OCI-LY3 (cell line): ENCODE data around the gene CCDC24.

Source experiments
- CTCF ChIP-seq: fragments of 200-600, 300-600 bp; sonication (generic); IDR thresholded peaks from 2 replicates; pipeline ENCODE4 v1.5.1; 2014; ENCODE audit warnings: antibody characterized with exemption, low read length, low read depth
- EZH2phosphoT487 ChIP-seq: fragments of 200-600 bp; shearing (Covaris generic); IDR thresholded peaks from 2 replicates; pipeline ENCODE4 v1.6.1; 2018; ENCODE audit warnings: antibody characterized with exemption, mixed run types, low read depth

DNA sequence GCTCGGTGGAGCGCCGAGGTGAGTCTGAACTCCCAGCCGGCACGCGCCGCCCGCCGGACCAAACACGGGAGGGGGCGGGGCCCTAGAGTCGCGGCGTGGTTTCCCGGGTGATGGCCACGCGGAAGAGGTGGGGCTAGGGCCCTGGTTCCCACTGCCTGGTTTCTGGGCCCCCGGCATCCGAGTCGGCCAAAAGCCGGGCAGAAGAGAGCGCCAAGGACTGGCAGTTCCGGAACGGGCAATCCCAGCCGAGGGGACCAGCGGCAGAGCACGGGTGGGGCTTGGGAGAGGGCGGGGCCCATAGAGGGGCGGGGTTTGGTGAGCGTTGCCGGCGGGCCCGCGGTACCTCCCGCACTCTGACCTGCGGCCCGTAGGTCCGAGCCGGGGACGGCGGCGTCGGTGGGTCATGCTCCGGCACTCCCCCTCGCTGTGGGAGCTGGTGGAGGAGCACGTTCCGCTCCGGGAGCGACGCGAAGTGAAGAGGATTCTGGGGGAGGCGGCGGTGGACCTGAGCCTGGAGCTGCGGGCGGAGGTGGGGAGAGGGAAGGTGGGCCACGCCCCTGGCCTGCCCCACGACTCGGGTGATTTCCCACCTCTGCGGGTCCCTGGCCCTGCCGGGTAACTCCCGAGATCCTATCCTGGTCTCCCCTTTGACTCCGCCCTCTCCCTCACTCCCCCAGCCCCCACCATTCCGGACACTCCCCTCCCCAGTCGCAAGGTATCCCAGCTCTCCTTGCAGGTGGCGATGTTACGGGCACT, at the start of gene CCDC24:
- TF ChIP-seq CTCF (no peak), EZH2phosphoT487 (no peak)
